ENCODE measurements around the gene MAGEB2. TPM values are rescaled to one million over a fixed set of nuclear protein-coding genes. Genes with fewer than 3 reads are reported as not detected.

The MAGEB2 gene
- total RNA-seq, 1 experiment from 2014 or later = 0.13 TPM

- no peak overlapping the region for H3T11ph ChIP-seq (ENCODE audit: low read length)
- TF ChIP-seq CTCF (conservative IDR thresholded peaks at IDR 0.05) = no peak
- peaks cover 8% of the 10 kb centered on the region for H3K9me3 ChIP-seq (ENCODE audit: control insufficient read depth, low read depth, low read length)
- Mint-ChIP-seq H3K4me1 (peaks cover 3% of the 10 kb centered on the region in 2 experiments; a peak in 3 of 4 replicates), H3K36me3 (ENCODE audit: insufficient read depth in 1 of 3, low read depth in 3 of 3) (peaks cover 8 to 10% (median 8%) of the 10 kb centered on the region in 3 experiments), H3K9me3 (peaks cover 14 to 41% of the 10 kb centered on the region in 2 experiments), H3K4me3 (no peak overlapping the region), H3K27ac (no peak overlapping the region), H3K27me3 (ENCODE audit: low read depth) (no peaks in the 10 kb centered on the region)
- H2BK20ac ChIP-seq (ENCODE audit: low read depth, low read length, poor library complexity, severe bottlenecking) = no peak overlapping the region
- H3K27ac ChIP-seq (ENCODE audit: insufficient read length, low read depth, low read length) = no peak overlapping the region
- H4K8ac ChIP-seq (replicated peaks; ENCODE audit: insufficient read length, low read depth, low read length) = no peak overlapping the region
- no peak overlapping the region for H3K4ac ChIP-seq (ENCODE audit: low read depth, low read length)
- H3K79me2 ChIP-seq (ENCODE audit: insufficient read depth, low read length) = no peaks in the 10 kb centered on the region
- no peaks in the 10 kb centered on the region for H3K27me3 ChIP-seq (ENCODE audit: insufficient read depth, low read length)
- H2BK120ac ChIP-seq (ENCODE audit: low read depth, low read length, poor library complexity, severe bottlenecking) = no peak overlapping the region
- H3K14ac ChIP-seq (ENCODE audit: insufficient read depth, low read length) = no peak overlapping the region
- H3K23ac ChIP-seq (ENCODE audit: insufficient read length, low read depth, low read length) = no peak overlapping the region
- H2AFZ ChIP-seq (ENCODE audit: low read length) = no peak overlapping the region
- no peaks in the 10 kb centered on the region for H3K23me2 ChIP-seq (ENCODE audit: insufficient read length, low read depth, low read length, poor library complexity, severe bottlenecking)
- H2AK5ac ChIP-seq (ENCODE audit: insufficient read length, low read length) = no peak overlapping the region
- H3K4me1 ChIP-seq (ENCODE audit: insufficient read depth, low read length) = no peaks in the 10 kb centered on the region
- no peaks in the 10 kb centered on the region for H3K79me1 ChIP-seq (ENCODE audit: insufficient read depth, low read depth, low read length, poor library complexity, severe bottlenecking)
- no peak overlapping the region for H2BK15ac ChIP-seq (ENCODE audit: low read depth, low read length)
- DNase-seq = no peak
- H3K18ac ChIP-seq (ENCODE audit: insufficient read length, low read depth, low read length) = no peak overlapping the region
- H2BK5ac ChIP-seq (ENCODE audit: insufficient read length, low read length) = no peak overlapping the region
- H3K9ac ChIP-seq (ENCODE audit: extremely low read depth, insufficient read length, low read length) = no peak overlapping the region
- H4K91ac ChIP-seq (ENCODE audit: insufficient read length, low read depth, low read length) = no peak overlapping the region
- H3K4me2 ChIP-seq (ENCODE audit: insufficient read depth, insufficient read length, low read length) = no peak overlapping the region
- no peaks in the 10 kb centered on the region for H4K20me1 ChIP-seq (ENCODE audit: control insufficient read depth, insufficient read depth, insufficient read length)
- H2BK12ac ChIP-seq (ENCODE audit: insufficient read length, low read depth, low read length) = no peak overlapping the region
- no peak overlapping the region for H3K56ac ChIP-seq (ENCODE audit: insufficient read length, low read depth, low read length)
- H4K5ac ChIP-seq (ENCODE audit: insufficient read length, low read depth, low read length) = no peak overlapping the region
Observed at GRCh38 chrX:30261012-30261411, 45.6 kb downstream of the MAGEB2 start.

Data from H9 (cell line).